Nephron (organoid): ENCODE results near the gene MTARC1.

Experiments
- H3K27ac Mint-ChIP-seq, 3 experiments: 2 replicates each; pipeline ENCODE4 v1.8.0; 2020; ENCODE audit warnings: mixed read lengths in 3 of 3, mild to moderate bottlenecking in 2 of 3, moderate library complexity in 1 of 3
- H3K27me3 Mint-ChIP-seq: 2 replicates; pipeline ENCODE4 v1.8.0; 2021; ENCODE audit warnings: low read depth, mild to moderate bottlenecking, moderate library complexity, mixed read lengths
- H3K36me3 Mint-ChIP-seq: 2 replicates; pipeline ENCODE4 v1.8.0; 2020; ENCODE audit warnings: low read depth, mixed read lengths
- H3K4me1 Mint-ChIP-seq: 2 replicates; pipeline ENCODE4 v1.8.0; 2020; ENCODE audit warnings: mixed read lengths
- H3K4me3 Mint-ChIP-seq, 3 experiments: 2 replicates each; pipeline ENCODE4 v1.8.0; 2020; ENCODE audit warnings: mild to moderate bottlenecking in 3 of 3, mixed read lengths in 3 of 3, moderate library complexity in 2 of 3
- H3K9me3 Mint-ChIP-seq: 2 replicates; pipeline ENCODE4 v1.8.0; 2020; ENCODE audit warnings: mixed read lengths
- CTCF ChIP-seq, 3 experiments: fragments of 200-600 bp; sonication (generic); IDR thresholded peaks; one replicate each; pipeline ENCODE4 v1.5.0; 2021; ENCODE audit warnings: antibody characterized with exemption in 3 of 3; ENCODE audit not compliant: unreplicated experiment in 3 of 3

The MTARC1 gene

GRCh38 chr1:220797553-220797952, 10.8 kb downstream of the MTARC1 start:
- H3K27ac Mint-ChIP-seq, result no peak overlapping the region
- peaks cover 4% of the 10 kb centered on the region for H3K36me3 Mint-ChIP-seq
- no peak for TF ChIP-seq CTCF (IDR thresholded peaks at IDR 0.05; ENCODE audit: unreplicated experiment in 3 of 3)
- no peaks in the 10 kb centered on the region for H3K9me3 Mint-ChIP-seq
- H3K27me3 Mint-ChIP-seq, result peaks cover under 1% of the 10 kb centered on the region
- no peak overlapping the region for H3K4me3 Mint-ChIP-seq
- no peaks in the 10 kb centered on the region for H3K4me1 Mint-ChIP-seq

GRCh38 chr1:220798338-220798737, 11.6 kb downstream of the MTARC1 start:
- Mint-ChIP-seq H3K4me1 (peaks cover 4% of the 10 kb centered on the region), H3K27ac (no peak overlapping the region), H3K4me3 (no peak overlapping the region), H3K27me3 (peaks cover 6% of the 10 kb centered on the region), H3K9me3 (no peaks in the 10 kb centered on the region), H3K36me3 (peaks cover 4% of the 10 kb centered on the region)
- TF ChIP-seq CTCF (IDR thresholded peaks at IDR 0.05; ENCODE audit: unreplicated experiment in 3 of 3), result no peak

GRCh38 chr1:220800262-220800661, 13.5 kb downstream of the MTARC1 start:
- H3K36me3 Mint-ChIP-seq, result peaks cover 8% of the 10 kb centered on the region
- H3K27me3 Mint-ChIP-seq, result peaks cover 11% of the 10 kb centered on the region
- no peak overlapping the region for H3K4me3 Mint-ChIP-seq
- TF ChIP-seq CTCF (IDR thresholded peaks at IDR 0.05; ENCODE audit: unreplicated experiment in 3 of 3), result no peak
- H3K27ac Mint-ChIP-seq, result no peak overlapping the region
- no peaks in the 10 kb centered on the region for H3K9me3 Mint-ChIP-seq
- peaks cover 4% of the 10 kb centered on the region for H3K4me1 Mint-ChIP-seq

- Mint-ChIP-seq H3K4me1 (peaks cover 17% of the 10 kb centered on the region), H3K9me3 (no peaks in the 10 kb centered on the region), H3K36me3 (peaks cover 12% of the 10 kb centered on the region), H3K4me3 (no peak overlapping the region), H3K27ac (no peak overlapping the region), H3K27me3 (peaks cover 25% of the 10 kb centered on the region)
- peak; percentile 71 to 77 (median 75) for TF ChIP-seq CTCF (IDR thresholded peaks at IDR 0.05; ENCODE audit: unreplicated experiment in 3 of 3)
Observed at GRCh38 chr1:220803401-220804201, 16.9 kb downstream of the MTARC1 start.

GRCh38 chr1:220804202-220804586, 17.5 kb downstream of the MTARC1 start:
- no peaks in the 10 kb centered on the region for H3K9me3 Mint-ChIP-seq
- TF ChIP-seq CTCF (IDR thresholded peaks at IDR 0.05; ENCODE audit: unreplicated experiment in 3 of 3), result no peak
- H3K27ac Mint-ChIP-seq, result no peak overlapping the region
- no peak overlapping the region for H3K4me3 Mint-ChIP-seq
- peaks cover 12% of the 10 kb centered on the region for H3K36me3 Mint-ChIP-seq
- H3K27me3 Mint-ChIP-seq, result peaks cover 29% of the 10 kb centered on the region
- peaks cover 23% of the 10 kb centered on the region for H3K4me1 Mint-ChIP-seq

GRCh38 chr1:220806408-220806807, 19.7 kb downstream of the MTARC1 start:
- peaks cover 35% of the 10 kb centered on the region for H3K4me1 Mint-ChIP-seq
- TF ChIP-seq CTCF (IDR thresholded peaks at IDR 0.05; ENCODE audit: unreplicated experiment in 3 of 3), result no peak
- peaks cover 12% of the 10 kb centered on the region for H3K36me3 Mint-ChIP-seq
- H3K9me3 Mint-ChIP-seq, result no peaks in the 10 kb centered on the region
- H3K27ac Mint-ChIP-seq, result no peak overlapping the region
- H3K4me3 Mint-ChIP-seq, result no peak overlapping the region
- peaks cover 43% of the 10 kb centered on the region for H3K27me3 Mint-ChIP-seq
